ENCODE measurements around the gene SPACA4. TPM values are rescaled to one million over a fixed set of nuclear protein-coding genes. Genes with fewer than 3 reads are reported as not detected.

The SPACA4 gene
- total and polyA plus RNA-seq, 9 of the 15 experiments (the other 6 are each of a cell fraction or from before 2014, with no cell fraction given), result not detected

GRCh38 chr19:48633148-48634035 lies 26.9 kb downstream of the SPACA4 start (continued):
- TF ChIP-seq VEZF1 (CRISPR knock-in tag; IDR thresholded peaks at IDR 0.05) (peak; percentile 22; the same call in 1 of the 2 replicates), ETS2 (tag; IDR thresholded peaks at IDR 0.05; ENCODE audit: borderline replicate concordance, poor library complexity, severe bottlenecking) (no peak), PKNOX1 (IDR thresholded peaks at IDR 0.05) (peak; percentile 45), JUND (IDR thresholded peaks at IDR 0.05; ENCODE audit: borderline replicate concordance, low read depth, low read length) (no peak), JUND (tag; IDR thresholded peaks at IDR 0.05; ENCODE audit: borderline replicate concordance, low read depth, low read length) (peak; percentile 48; the same call in 1 of the 3 replicates), PHTF2 (CRISPR knock-in tag; IDR thresholded peaks at IDR 0.05) (no peak), BRF1 (IDR thresholded peaks at IDR 0.05; ENCODE audit: borderline replicate concordance, extremely low read depth, insufficient read length) (no peak), MCM3 (IDR thresholded peaks at IDR 0.05) (no peak), KDM1A (IDR thresholded peaks at IDR 0.05) (peak; percentile 62 to 71), AFF1 (IDR thresholded peaks at IDR 0.05; ENCODE audit: low read depth in 1 of 2, partially characterized antibody in 2 of 2) (no peak), ZNF146 (CRISPR knock-in tag; IDR thresholded peaks at IDR 0.05; ENCODE audit: unreplicated experiment) (no peak), ZNF263 (CRISPR knock-in tag; IDR thresholded peaks at IDR 0.05; ENCODE audit: borderline replicate concordance) (peak; percentile 89), TFE3 (CRISPR knock-in tag; IDR thresholded peaks at IDR 0.05) (no peak), ZEB2 (IDR thresholded peaks at IDR 0.05) (peak; percentile 82), TEAD2 (tag; IDR thresholded peaks at IDR 0.05) (peak; percentile 64), FOXK2 (conservative IDR thresholded peaks at IDR 0.05 in 1 of 2, IDR thresholded peaks at IDR 0.05 in 1 of 2; ENCODE audit: low read depth in 2 of 2) (peak in 1 of 2 experiments; percentile 11; a peak in 1 of 4 replicates), TCF3 (CRISPR knock-in tag; IDR thresholded peaks at IDR 0.05) (0 out of 2 replicates have a peak, but pooled peaks have one; percentile 51), STAG1 (CRISPR knock-in tag; IDR thresholded peaks at IDR 0.05; ENCODE audit: borderline replicate concordance) (no peak), EP300 (IDR thresholded peaks at IDR 0.05; ENCODE audit: low read length) (peak; percentile 23; the same call in 1 of the 2 replicates)
